HG03097 (cell line): Measurements from ENCODE around the gene OTOP2.
"Not testable (repeated sequence)": the region's sequence is repeated elsewhere in the genome, so short reads cannot be mapped to it uniquely, and the experiment has no call there.

Experiments used
- ATAC-seq: cut with Tn5 transposase; IDR thresholded peaks from one replicate; pipeline ENCODE4 v1.9.1; 2021; ENCODE audit not compliant: unreplicated experiment, low FRiP score

Gene OTOP2

GRCh38 chr17:74969501-74969900, 45.4 kb downstream of the OTOP2 start:
- ATAC-seq, result not testable (repeated sequence)

DNA sequence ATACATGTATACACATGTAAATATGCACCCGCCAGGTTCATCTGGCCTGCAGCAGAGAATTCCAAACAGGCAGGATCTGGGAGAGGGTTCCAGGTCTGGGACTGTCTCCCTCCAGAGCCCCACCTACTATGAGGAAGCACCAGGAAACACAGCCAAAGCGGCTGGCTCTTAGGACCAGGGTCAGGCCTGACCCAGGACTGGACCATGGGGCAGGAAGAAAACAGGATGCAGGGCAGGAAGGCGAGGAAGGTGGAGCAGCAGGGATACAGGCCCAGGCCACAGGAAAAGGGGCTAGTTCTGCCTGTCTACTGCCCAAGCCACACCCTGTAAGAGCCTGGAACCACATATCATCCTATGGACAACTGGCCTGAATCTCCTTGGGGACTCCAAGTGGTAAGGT, 46.3 kb downstream of the OTOP2 start:
- no peak for ATAC-seq

- ATAC-seq, result no peak
Measured at GRCh38 chr17:74971069-74971841, 47.2 kb downstream of the OTOP2 start.

DNA sequence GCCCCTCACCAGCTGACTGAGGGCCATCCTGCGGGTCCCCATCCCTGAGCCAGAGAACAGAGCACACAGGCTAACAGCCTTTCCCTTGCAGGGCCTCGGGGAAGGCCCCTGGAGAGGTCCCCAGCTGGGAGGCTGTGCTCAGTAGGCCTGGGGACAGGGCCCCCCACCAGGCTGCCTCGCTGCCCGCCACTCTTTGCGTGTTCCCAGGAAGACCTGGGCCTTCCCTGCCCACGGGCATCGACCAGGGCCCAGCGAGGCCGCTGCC, 47.7 kb downstream of the OTOP2 start:
- no peak for ATAC-seq

- no peak for ATAC-seq
Measured at GRCh38 chr17:74972107-74972972, 48.3 kb downstream of the OTOP2 start, which contains the start of gene HID1. Gene HID1 (minus strand): TSS chr17:74972759. CDS start chr17:74972656, 103 bp downstream.

DNA sequence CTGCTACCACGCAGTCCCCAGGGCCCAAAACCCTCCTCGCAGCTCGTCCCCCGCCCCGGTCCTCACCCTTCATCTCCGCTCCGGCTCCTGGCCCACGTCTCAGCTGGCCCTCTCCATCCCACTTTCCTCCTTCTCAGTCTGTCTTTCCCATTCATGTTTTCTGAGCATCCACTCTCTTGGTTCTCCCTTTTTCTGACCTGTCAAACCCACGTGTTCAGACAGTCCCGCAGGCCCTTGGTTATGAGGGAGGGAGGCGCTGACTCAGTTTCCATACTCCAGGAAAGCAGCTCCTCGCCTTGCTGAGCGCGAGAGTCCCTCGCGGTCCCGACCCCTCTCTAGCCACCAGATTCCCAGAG, 48.9 kb downstream of the OTOP2 start:
- ATAC-seq, result no peak

DNA sequence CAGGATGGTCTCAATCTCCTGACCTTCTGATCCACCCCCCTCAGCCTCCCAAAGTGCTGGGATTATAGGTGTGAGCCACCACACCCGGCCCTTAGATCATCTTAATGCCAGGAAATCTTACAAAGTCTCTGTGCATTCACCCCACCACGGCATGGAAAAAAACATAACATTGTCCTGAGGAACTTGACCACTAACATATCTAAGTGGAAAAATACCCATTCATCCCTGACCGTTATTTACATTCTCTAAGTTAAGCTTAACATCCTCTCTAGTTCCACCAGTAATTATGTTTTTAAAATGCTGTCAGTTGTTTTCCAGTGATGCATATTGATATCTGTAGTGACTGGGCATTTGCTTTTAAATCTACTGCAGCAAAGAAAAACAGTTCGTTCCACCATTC, 51.9 kb downstream of the OTOP2 start:
- no peak for ATAC-seq

DNA sequence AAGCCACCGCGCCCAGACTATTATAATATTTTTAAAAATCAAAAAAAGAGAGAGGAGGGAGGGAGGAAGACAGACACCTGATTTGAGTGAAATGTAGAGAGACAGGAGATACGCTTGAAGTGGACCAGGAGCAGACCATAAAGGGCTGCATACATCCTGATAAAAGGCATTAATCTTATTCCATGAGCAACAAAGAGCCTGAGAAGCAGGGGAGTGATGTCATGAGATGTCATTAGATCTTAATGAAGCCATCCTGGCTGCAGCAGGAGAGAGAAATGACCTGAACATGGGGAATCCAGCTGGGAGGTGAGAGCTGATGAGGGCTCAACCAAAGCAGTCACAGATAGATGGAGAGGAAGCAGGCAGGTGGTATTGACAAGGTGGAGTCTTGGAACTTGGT, 53.7 kb downstream of the OTOP2 start:
- ATAC-seq, result no peak

- no peak for ATAC-seq
Measured at GRCh38 chr17:74978240-74978639, 54.2 kb downstream of the OTOP2 start.

DNA sequence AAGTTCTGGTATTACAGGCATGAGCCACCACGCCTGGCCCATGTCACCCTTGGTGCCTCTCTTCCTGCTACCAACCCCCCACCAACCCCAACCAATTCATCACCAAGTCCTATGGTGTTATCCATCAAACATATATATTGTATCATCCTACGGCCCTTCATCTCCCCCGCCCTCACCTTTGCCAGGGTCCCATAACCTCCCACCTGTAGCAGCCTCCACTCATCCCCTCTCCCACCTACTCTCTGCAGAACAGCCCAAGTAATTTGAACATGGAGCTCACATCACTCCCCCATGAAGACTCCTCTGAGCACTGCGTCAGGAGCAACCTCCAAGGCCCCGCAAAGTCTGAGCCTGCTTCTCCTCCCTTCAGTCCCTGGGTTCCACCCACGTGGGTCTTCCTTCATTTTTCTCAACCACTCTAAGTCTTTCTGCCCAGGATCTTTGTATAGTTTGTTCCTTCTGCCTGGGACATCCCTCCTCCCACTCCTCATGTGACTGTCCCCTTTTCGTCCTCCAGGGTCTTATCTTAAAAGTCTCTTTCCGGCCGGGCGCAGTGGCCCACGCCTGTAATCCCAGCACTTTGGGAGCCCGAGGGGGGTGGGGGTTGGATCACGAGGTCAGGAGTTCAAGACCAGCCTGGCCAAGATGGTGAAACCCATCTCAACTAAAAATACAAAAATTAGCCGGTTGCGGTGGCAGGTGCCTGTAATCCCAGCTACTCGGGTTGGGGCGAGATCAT, 55.5 kb downstream of the OTOP2 start:
- ATAC-seq, result no peak

DNA sequence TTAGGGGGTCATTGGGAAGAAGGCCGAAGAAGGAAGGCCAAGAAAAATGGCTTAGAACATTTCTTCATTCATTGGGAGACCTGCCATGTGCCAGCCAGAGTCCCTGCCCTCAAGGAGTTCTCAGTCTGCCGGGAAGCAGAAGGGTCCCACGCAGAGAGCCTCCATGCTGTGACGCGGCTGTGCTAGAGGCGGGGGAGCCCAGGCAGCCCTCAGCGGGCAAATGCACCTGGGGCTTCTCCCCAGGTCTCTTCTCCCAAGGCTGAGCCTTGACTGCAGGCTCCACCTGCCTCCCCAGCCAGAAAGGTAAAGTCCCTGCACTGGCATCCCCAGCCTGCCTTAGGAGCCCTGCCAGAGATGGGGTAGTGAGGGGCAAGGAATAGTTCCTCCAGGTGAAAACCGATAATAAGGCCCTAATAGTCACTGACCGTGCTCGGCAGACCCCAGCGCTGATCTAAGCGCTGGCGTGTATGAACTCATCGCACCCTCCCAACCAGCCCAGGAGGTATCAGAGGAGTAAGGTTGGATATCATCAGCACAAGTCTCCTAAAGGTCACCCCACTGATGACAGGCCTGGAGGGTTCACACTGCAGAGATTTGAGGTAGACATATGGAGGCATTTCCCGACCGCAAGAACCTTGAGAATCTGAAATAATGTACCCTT, 57.4 kb downstream of the OTOP2 start:
- no peak for ATAC-seq

- no peak for ATAC-seq
Measured at GRCh38 chr17:74981979-74982662, 58.0 kb downstream of the OTOP2 start.

DNA sequence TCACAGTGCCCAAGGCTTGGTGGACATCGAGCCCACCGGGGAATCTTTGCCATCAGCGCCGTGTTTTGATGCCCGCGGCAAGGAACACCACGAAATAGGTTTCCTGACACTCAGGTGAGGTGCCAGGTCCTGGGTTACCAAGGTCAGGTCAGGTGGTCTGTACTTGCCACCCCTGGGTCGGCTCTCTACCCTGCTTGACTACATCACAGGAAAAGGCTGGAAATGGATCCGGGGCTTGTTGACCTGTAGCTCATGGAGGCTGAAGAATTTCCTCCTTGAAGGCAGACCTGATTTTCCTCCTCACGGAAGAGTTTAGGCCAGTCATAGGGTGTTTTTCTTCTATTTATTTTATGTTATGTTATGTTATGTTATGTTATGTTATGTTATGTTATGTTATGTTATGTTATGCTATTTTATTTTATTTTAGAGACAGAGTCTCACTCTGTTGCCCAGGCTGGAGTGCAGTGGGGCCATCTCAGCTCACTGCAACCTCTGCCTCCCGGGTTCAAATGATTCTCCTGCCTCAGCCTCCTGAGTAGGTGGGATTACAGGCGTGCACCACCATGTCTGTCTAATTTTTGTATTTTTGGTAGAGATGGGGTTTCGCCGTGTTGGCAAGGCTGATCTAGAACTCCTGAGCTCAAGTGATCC, 58.7 kb downstream of the OTOP2 start:
- not testable (repeated sequence) for ATAC-seq
